HEK293T (cell line): ENCODE results near the gene FZR1.
"Not testable (repeated sequence)": the region's sequence is repeated elsewhere in the genome, so short reads cannot be mapped to it uniquely, and the experiment has no call there.

Source experiments
- CTCF ChIA-PET: fragments of 350-600 bp; formaldehyde crosslinking; extraction: SDS; loops from one replicate; lab custom pipeline; 2021; ENCODE audit warnings: antibody characterized with exemption, inconsistent platforms; lab: Yijun Ruan, JAX
- POLR2A ChIA-PET: fragments of 350-600 bp; formaldehyde crosslinking; extraction: SDS; loops from one replicate; lab custom pipeline; 2020; ENCODE audit warnings: antibody characterized with exemption, inconsistent platforms; lab: Yijun Ruan, JAX
- DNase-seq: peaks from one replicate; pipeline ENCODE4 v3.0.0; 2012; ENCODE audit warnings: mixed read lengths; ENCODE audit errors: extremely low spot score
- ARNT ChIP-seq: fragments of 450-650 bp; IDR thresholded peaks from 2 replicates; pipeline ENCODE4 v1.6.1; 2017; ENCODE audit warnings: mild to moderate bottlenecking
- BHLHE40 ChIP-seq: fragments of 450-650 bp; IDR thresholded peaks from 2 replicates; pipeline ENCODE4 v1.6.1; 2016; ENCODE audit warnings: mild to moderate bottlenecking, moderate library complexity, borderline replicate concordance
- CTBP1 ChIP-seq: fragments of 450-650 bp; IDR thresholded peaks from 2 replicates; pipeline ENCODE4 v1.6.1; 2016; ENCODE audit warnings: borderline replicate concordance
- ELF4 ChIP-seq: fragments of 450-650 bp; IDR thresholded peaks from 2 replicates; pipeline ENCODE4 v1.6.1; 2017; ENCODE audit warnings: antibody characterized with exemption
- FOXA1 ChIP-seq: fragments of 450-650 bp; IDR thresholded peaks from 2 replicates; pipeline ENCODE4 v1.6.1; 2016; ENCODE audit warnings: mild to moderate bottlenecking
- FOXK2 ChIP-seq: fragments of 450-650 bp; IDR thresholded peaks from 2 replicates; pipeline ENCODE4 v1.6.1; 2016; ENCODE audit warnings: mild to moderate bottlenecking
- FOXM1 ChIP-seq: fragments of 450-650 bp; IDR thresholded peaks from 2 replicates; pipeline ENCODE4 v1.6.1; 2017; ENCODE audit warnings: mild to moderate bottlenecking, borderline replicate concordance
- HDGF ChIP-seq: fragments of 450-650 bp; IDR thresholded peaks from 2 replicates; pipeline ENCODE4 v1.6.1; 2017; ENCODE audit warnings: antibody characterized with exemption, borderline replicate concordance
- L3MBTL2 ChIP-seq: fragments of 450-650 bp; conservative IDR thresholded peaks from 2 replicates; pipeline ENCODE4 v1.6.1; 2016; ENCODE audit warnings: mild to moderate bottlenecking
- LEF1 ChIP-seq: fragments of 450-650 bp; IDR thresholded peaks from 2 replicates; pipeline ENCODE4 v1.6.1; 2017; ENCODE audit warnings: mild to moderate bottlenecking, borderline replicate concordance
- NFRKB ChIP-seq: fragments of 450-650 bp; IDR thresholded peaks from 2 replicates; pipeline ENCODE4 v1.6.1; 2016; ENCODE audit warnings: mild to moderate bottlenecking, moderate library complexity
- PKNOX1 ChIP-seq: fragments of 450-650 bp; IDR thresholded peaks from 2 replicates; pipeline ENCODE4 v1.6.1; 2016
- SP1 ChIP-seq: fragments of 450-650 bp; IDR thresholded peaks from 2 replicates; pipeline ENCODE4 v1.6.1; 2017
- SUZ12 ChIP-seq: fragments of 450-650 bp; IDR thresholded peaks from 2 replicates; pipeline ENCODE4 v1.6.1; 2016; ENCODE audit warnings: mild to moderate bottlenecking
- TARDBP ChIP-seq: fragments of 450-650 bp; IDR thresholded peaks from 2 replicates; pipeline ENCODE4 v1.6.1; 2016
- ZNF384 ChIP-seq: fragments of 450-650 bp; IDR thresholded peaks from 2 replicates; pipeline ENCODE4 v1.6.1; 2016

The FZR1 gene

GRCh38 chr19:3507371-3508120, 1.4 kb downstream of the FZR1 start:
- TF ChIP-seq PKNOX1, result no peak
- TF ChIP-seq TARDBP, result no peak
- TF ChIP-seq HDGF, result no peak
- TF ChIP-seq BHLHE40, result no peak
- TF ChIP-seq CTBP1, result no peak
- no peak for TF ChIP-seq ARNT
- TF ChIP-seq LEF1, result no peak
- TF ChIP-seq ZNF384, result no peak
- no peak for TF ChIP-seq SUZ12
- no peak for TF ChIP-seq SP1
- TF ChIP-seq FOXA1, result no peak
- TF ChIP-seq FOXK2, result no peak
- TF ChIP-seq FOXM1, result no peak
- no peak for TF ChIP-seq NFRKB
- TF ChIP-seq ELF4, result no peak
- no peak for TF ChIP-seq L3MBTL2
- DNase-seq, result no peak
- CTCF ChIA-PET, result no interaction called here
- POLR2A ChIA-PET, result no interaction called here

GRCh38 chr19:3508121-3508661, 2.1 kb downstream of the FZR1 start:
- POLR2A ChIA-PET, DNase-seq, CTCF ChIA-PET: not testable (repeated sequence)
- 0 out of 2 replicates have a peak, but pooled peaks have one; percentile 25 for TF ChIP-seq ZNF384

- ChIA-PET POLR2A (no interaction called here), CTCF (no interaction called here)
- TF ChIP-seq ELF4, result no peak
- TF ChIP-seq SP1, result no peak
- no peak for TF ChIP-seq CTBP1
- no peak for TF ChIP-seq FOXM1
- no peak for TF ChIP-seq FOXK2
- TF ChIP-seq L3MBTL2, result no peak
- no peak for TF ChIP-seq PKNOX1
- TF ChIP-seq NFRKB, result no peak
- TF ChIP-seq LEF1, result no peak
- no peak for TF ChIP-seq TARDBP
- TF ChIP-seq ZNF384, result no peak
- TF ChIP-seq SUZ12, result no peak
- TF ChIP-seq BHLHE40, result no peak
- no peak for TF ChIP-seq FOXA1
- TF ChIP-seq ARNT, result no peak
- no peak for TF ChIP-seq HDGF
- DNase-seq, result no peak
Measured at GRCh38 chr19:3508771-3509535, 2.8 kb downstream of the FZR1 start.

GRCh38 chr19:3509566-3509989, 3.5 kb downstream of the FZR1 start:
- no peak for DNase-seq
- ChIA-PET POLR2A (no interaction called here), CTCF (no interaction called here)
- TF ChIP-seq CTBP1 (no peak), LEF1 (no peak), PKNOX1 (no peak), SUZ12 (no peak), ELF4 (no peak), FOXK2 (no peak)

GRCh38 chr19:3510727-3511126, 4.6 kb downstream of the FZR1 start:
- no peak for DNase-seq
- CTCF ChIA-PET, result no interaction called here
- POLR2A ChIA-PET, result no interaction called here
- TF ChIP-seq TARDBP (no peak), HDGF (no peak), FOXA1 (no peak), CTBP1 (no peak), ZNF384 (no peak), BHLHE40 (no peak), LEF1 (no peak), FOXM1 (no peak), ELF4 (no peak), PKNOX1 (no peak), SUZ12 (no peak), NFRKB (no peak), FOXK2 (no peak), ARNT (no peak)
